GM12872 (cell line): ENCODE data around the gene CYBA.

Experiments used
- CTCF ChIP-seq: IDR thresholded peaks from 3 replicates; pipeline ENCODE4 v1.5.1; 2011; ENCODE audit warnings: low read depth, mild to moderate bottlenecking, low read length, moderate library complexity; ENCODE audit not compliant: insufficient read depth

The CYBA gene

GRCh38 chr16:88633684-88634140, 17.1 kb downstream of the CYBA start:
- peak; percentile 70 for TF ChIP-seq CTCF

- TF ChIP-seq CTCF: no peak
Measured at GRCh38 chr16:88632587-88632930, 18.3 kb downstream of the CYBA start.

- TF ChIP-seq CTCF: no peak
Measured at GRCh38 chr16:88631920-88632586, 18.8 kb downstream of the CYBA start.

DNA sequence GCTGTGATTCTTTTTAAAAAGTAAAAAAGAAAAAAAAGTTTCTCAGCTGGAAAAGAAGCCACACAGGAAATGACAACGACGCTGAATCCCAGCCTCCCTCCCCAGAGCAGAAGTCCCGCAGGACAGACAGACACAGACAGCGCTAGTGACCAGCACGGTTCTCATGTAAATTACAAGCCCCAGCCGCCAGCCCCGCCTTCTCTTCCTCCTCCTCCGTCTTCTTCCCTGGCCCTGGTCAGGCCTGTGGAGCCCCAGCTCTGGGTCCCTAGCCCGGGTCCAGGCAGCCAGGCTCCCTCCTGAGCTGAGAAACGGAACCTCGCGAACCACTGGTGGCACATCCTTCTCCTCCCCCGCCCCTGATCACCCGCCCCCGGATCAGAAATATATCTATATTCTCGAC, 19.5 kb downstream of the CYBA start:
- TF ChIP-seq CTCF: no peak

- no peak for TF ChIP-seq CTCF
Measured at GRCh38 chr16:88630941-88631340, 19.9 kb downstream of the CYBA start.

DNA sequence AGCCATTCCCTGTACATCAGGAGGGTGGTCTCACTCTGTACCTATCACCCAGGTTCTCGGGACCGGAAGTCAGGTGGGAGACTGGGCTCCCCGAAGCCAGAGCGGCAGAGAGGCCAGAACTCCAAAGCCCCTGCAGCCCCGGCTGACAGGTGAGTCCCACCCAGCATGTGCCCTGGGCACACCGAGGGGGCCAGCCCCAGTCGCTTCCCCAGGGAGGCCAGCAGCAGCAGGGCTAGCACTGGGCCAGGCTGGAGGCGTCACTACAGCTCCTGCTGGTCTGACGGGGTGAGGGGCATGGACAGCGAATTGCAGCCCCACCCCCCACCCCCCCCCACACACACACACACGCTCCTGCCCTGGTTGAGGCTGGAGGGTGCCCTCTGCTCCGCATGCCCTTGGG, 20.4 kb downstream of the CYBA start:
- TF ChIP-seq CTCF: no peak

DNA sequence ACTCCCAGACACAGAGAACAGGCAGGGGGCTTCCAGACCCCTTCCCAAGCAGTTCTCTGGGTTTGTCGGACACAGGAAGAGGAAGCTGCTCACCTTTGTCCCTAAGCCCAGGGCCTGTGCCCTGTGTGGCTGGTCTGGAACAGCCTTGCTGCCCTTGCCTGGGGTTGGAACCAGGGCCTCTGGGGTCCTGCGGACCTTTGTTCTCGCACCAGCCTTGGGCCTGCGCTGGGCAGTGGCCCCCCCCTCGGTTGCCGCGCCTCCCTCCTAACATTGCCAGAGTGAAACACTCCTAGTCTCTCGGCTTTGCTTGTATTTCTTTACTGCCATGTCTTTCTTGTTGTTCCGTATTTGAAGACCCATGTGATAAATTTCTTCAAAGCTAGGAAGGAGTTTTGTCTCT, 21.0 kb downstream of the CYBA start:
- TF ChIP-seq CTCF: no peak
